Neural progenitor cell (in vitro differentiated cells): ENCODE measurements around the gene DIPK1B.

Source experiments
- EZH2 ChIP-seq: fragments of 200-600 bp; sonication (generic); IDR thresholded peaks from 2 replicates; pipeline ENCODE4 v1.6.1; 2017; ENCODE audit warnings: antibody characterized with exemption, mild to moderate bottlenecking, moderate library complexity
- EZH2phosphoT487 ChIP-seq: fragments of 200-600 bp; sonication (generic); IDR thresholded peaks from 2 replicates; pipeline ENCODE4 v1.6.1; 2017; ENCODE audit warnings: antibody characterized with exemption

DNA sequence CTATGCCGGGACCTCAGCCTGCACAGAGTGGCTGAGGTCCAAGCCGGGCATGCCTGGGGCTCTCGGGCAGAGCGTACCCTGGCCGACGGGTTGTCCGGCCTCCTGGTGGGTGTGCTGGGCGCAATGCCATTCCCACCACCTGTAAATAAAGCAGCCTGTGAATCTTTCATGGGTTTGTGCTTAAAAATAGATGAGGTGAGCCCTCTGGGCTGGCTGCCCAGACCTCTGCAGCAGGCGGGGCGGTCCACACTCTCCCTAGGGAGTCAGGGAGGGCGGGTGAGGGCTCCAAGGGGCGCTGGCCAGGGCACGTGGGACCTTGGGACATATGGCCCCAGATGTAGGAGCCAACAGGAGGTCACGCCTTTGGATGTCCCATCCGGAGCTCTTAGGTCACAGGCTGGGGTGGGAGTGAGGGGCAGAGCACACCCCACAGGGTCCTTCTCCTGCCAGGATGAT lies 21.5 kb upstream of the DIPK1B start:
- no peak for TF ChIP-seq EZH2
- TF ChIP-seq EZH2phosphoT487 = no peak
